ENCODE measurements around the gene MYH14. TPM values are rescaled to one million over a fixed set of nuclear protein-coding genes. Genes with fewer than 3 reads are reported as not detected.
"Not testable (repeated sequence)": the region's sequence is repeated elsewhere in the genome, so short reads cannot be mapped to it uniquely, and the experiment has no call there.

The MYH14 gene
- total and polyA plus RNA-seq, 2 of the 13 experiments (the other 11 are each of a cell fraction or from before 2014, with no cell fraction given) = 5.5 to 5.8 TPM

DNA sequence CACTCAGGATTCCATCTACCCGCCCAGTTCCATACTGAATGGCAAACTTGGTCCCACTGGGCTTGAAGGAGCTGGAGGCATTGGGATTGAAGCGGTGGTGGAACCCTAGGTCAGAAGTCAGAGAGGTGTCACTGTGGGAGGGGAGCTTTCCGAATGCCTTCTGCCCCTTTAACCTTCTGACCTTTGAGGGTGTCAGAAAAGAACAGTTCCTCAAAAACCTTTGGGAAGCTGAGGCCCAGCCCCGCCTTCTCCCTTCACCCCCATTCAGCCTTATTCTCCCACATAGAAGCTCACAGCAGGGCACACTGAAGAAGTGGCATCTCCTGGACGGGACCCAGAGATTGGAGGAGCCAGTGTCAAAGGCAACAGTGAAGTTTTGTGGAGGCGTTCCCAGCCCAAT, 133.6 kb downstream of the MYH14 start:
- FAIRE-seq; H3K27ac ChIP-seq (ENCODE audit: extremely low read length, insufficient read depth, low read length); CTCF ChIA-PET (ENCODE audit: low intra/inter-chr PET ratio, low total read pairs); H3K4me3 ChIP-seq (replicated peaks in 1 of 3; ENCODE audit: insufficient read depth in 1 of 3, low read depth in 2 of 3, low read length in 3 of 3); H3K4me2 ChIP-seq (ENCODE audit: low read depth, low read length); in situ Hi-C loops (cut with HindIII; ENCODE audit: extremely low pct_ligation_motif_present, low pct_unique_long_range_greater_than_20kb); POLR2A ChIA-PET; H2AFZ ChIP-seq (ENCODE audit: low read length); H4K20me1 ChIP-seq (ENCODE audit: insufficient read depth, low read length); BruUV-seq (replicated peaks); H3K9me3 ChIP-seq (ENCODE audit: low read length); ATAC-seq; DNase-seq (ENCODE audit: low spot score); H3K27me3 ChIP-seq (ENCODE audit: control insufficient read depth in 1 of 2, insufficient read depth in 2 of 2, low read length in 2 of 2); H3K79me2 ChIP-seq (ENCODE audit: insufficient read depth, low read length); H3K9ac ChIP-seq (ENCODE audit: insufficient read depth, low read depth, low read length); intact Hi-C loops (cut with micrococcal nuclease; ENCODE audit: unreplicated experiment); H3K36me3 ChIP-seq (replicated peaks in 1 of 2; ENCODE audit: control insufficient read depth in 1 of 2, insufficient read depth in 2 of 2, low read length in 2 of 2): not testable (repeated sequence)
- H3K4me1 ChIP-seq (ENCODE audit: insufficient read depth, low read length) = peaks cover 36% of the 10 kb centered on the region
- 73% methylated on average over 5 of the region's 6 CpGs for WGBS (ENCODE audit: low lambda C conversion rate)

DNA sequence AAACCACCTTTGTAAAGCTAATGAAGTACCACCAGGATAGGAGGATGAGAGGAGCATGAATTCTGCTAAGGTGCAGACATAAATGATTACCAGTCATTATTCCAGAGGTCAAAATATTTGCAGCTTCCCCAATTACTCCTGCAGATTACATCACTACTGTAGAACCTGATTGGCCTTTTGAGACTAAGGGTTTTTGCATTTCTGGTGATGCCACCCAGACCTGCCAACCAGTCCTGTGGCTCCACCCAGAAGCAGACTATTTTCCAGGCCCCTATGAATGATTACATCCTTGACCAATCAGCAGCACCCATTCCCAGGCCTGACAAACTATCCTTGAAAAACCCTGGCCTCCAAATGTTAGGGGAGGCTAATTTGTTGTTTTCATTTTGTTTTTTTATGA, 136.9 kb downstream of the MYH14 start:
- in situ Hi-C loops (cut with HindIII; ENCODE audit: extremely low pct_ligation_motif_present, low pct_unique_long_range_greater_than_20kb) = no loop called here
- peaks cover 21% of the 10 kb centered on the region for H3K4me1 ChIP-seq (ENCODE audit: insufficient read depth, low read length)
- no peak overlapping the region for H3K4me2 ChIP-seq (ENCODE audit: low read depth, low read length)
- no peaks in the 10 kb centered on the region for H4K20me1 ChIP-seq (ENCODE audit: insufficient read depth, low read length)
- intact Hi-C loops (cut with micrococcal nuclease; ENCODE audit: unreplicated experiment) = no loop called here
- peaks cover 6% of the 10 kb centered on the region; the same call in 1 of the 2 replicates for H3K9me3 ChIP-seq (ENCODE audit: low read length)
- no peak overlapping the region for H2AFZ ChIP-seq (ENCODE audit: low read length)
- no peaks in the 10 kb centered on the region for H3K36me3 ChIP-seq (replicated peaks in 1 of 2; ENCODE audit: control insufficient read depth in 1 of 2, insufficient read depth in 2 of 2, low read length in 2 of 2)
- H3K27ac ChIP-seq (ENCODE audit: extremely low read length, insufficient read depth, low read length) = no peak overlapping the region
- no peaks in the 10 kb centered on the region for H3K79me2 ChIP-seq (ENCODE audit: insufficient read depth, low read length)
- ChIA-PET POLR2A (interaction anchor here (1.9 kb wide), 1 partner anchor 10 kb away, joined by 8 read pairs; no protein-coding TSS in a partner anchor), CTCF (ENCODE audit: low intra/inter-chr PET ratio, low total read pairs) (no interaction called here)
- DNase-seq (ENCODE audit: low spot score) (no peak), ATAC-seq (no peak), FAIRE-seq (no peak)
- no peak overlapping the region for H3K9ac ChIP-seq (ENCODE audit: insufficient read depth, low read depth, low read length)
- TF ChIP-seq, protein P1, sequence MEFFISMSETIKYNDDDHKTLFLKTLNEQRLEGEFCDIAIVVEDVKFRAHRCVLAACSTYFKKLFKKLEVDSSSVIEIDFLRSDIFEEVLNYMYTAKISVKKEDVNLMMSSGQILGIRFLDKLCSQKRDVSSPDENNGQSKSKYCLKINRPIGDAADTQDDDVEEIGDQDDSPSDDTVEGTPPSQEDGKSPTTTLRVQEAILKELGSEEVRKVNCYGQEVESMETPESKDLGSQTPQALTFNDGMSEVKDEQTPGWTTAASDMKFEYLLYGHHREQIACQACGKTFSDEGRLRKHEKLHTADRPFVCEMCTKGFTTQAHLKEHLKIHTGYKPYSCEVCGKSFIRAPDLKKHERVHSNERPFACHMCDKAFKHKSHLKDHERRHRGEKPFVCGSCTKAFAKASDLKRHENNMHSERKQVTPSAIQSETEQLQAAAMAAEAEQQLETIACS (CRISPR knock-in tag; IDR thresholded peaks at IDR 0.05) = no peak
- no TSS peak for BruUV-seq (replicated peaks)
- H3K4me3 ChIP-seq (replicated peaks in 1 of 3; ENCODE audit: insufficient read depth in 1 of 3, low read depth in 2 of 3, low read length in 3 of 3) = no peak overlapping the region
- no peaks in the 10 kb centered on the region for H3K27me3 ChIP-seq (ENCODE audit: control insufficient read depth in 1 of 2, insufficient read depth in 2 of 2, low read length in 2 of 2)
